NCI-H510A treated with DMSO at 0.1 percent for 48 hours (cell line): ENCODE measurements around the gene TMEM120B.
"Not testable (repeated sequence)": the region's sequence is repeated elsewhere in the genome, so short reads cannot be mapped to it uniquely, and the experiment has no call there.

Experiments
- DNase-seq: peaks from one replicate; lab custom pipeline; 2025; lab: John Stamatoyannopoulos, UW

Gene TMEM120B

DNA sequence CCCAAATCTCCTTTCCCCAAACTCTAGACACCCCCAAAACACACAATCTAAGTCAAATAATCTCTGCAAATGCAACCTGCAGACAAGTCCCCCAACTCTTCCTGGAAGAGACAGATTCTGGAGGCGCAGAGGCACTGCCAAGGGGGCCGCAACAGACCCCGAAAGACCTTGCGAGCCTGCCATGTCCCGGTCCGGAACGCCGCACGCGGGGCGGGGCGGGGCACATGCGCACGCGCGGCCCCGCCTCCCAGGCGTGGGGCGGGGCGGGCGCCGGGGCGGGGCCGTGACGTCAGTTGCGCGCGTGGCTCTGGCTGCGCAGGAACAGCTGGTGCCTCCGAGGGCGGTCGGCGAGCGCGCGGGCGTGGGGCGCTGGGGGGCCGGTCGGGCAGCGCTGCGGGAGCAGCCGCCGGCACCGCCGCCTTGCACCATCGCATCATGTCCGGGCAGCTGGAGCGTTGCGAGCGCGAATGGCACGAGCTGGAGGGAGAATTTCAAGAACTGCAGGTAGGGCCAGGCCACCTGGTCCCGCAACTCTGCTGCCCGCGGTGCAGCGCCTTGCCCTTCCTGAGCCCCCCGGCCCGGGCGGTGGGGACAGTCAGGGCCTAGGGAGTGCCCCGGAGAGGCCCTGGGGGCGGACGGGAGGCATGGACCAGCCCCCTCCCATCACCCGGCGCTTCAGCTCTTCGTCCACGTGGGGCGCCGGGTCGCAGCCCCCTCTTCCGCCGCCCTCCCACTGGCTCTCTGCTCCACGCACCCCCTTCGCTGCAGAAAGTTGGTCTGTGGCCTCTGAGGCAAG is at the start of gene TMEM120B:
TSS of gene TMEM120B (plus strand) at position 292 of the 796 bp plus-strand sequence. CDS start at position 436, 144 bp downstream.
- peak; percentile 69 for DNase-seq

DNA sequence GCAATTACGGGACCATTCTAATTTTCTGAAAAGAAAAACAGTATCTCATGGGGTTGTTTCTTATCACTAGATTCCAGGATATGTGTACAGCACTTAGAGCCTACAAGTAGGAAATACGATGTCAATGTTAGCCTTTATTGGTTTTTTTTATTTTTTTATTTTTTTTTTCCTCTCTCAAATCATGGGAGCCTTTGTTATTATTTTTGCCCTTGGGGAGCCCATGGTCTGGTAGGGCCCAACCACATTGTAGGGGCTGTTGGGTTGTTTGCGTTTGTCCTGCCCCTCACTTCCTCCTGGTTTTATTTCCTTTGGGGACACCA is 49.0 kb upstream of the TMEM120B start:
- DNase-seq: no peak

DNA sequence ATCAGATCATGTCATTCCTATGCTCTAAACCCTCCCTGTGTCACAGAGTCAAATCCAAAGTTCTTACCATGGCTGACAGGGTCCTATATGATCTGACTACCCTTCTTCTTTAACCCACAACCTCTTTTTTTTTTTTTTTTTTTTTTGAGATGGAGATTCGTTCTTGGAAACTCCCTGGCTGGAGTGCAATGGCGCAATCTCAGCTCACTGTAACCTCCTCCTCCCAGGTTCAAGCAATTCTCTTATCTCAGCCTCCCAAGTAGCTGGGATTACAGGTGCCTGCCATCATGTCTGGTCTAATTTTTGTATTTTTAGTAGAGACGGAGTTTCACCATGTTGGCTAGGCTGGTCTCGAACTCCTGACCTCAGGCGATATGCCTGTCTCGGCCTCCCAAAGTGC is 45.7 kb upstream of the TMEM120B start:
- DNase-seq: not testable (repeated sequence)

DNA sequence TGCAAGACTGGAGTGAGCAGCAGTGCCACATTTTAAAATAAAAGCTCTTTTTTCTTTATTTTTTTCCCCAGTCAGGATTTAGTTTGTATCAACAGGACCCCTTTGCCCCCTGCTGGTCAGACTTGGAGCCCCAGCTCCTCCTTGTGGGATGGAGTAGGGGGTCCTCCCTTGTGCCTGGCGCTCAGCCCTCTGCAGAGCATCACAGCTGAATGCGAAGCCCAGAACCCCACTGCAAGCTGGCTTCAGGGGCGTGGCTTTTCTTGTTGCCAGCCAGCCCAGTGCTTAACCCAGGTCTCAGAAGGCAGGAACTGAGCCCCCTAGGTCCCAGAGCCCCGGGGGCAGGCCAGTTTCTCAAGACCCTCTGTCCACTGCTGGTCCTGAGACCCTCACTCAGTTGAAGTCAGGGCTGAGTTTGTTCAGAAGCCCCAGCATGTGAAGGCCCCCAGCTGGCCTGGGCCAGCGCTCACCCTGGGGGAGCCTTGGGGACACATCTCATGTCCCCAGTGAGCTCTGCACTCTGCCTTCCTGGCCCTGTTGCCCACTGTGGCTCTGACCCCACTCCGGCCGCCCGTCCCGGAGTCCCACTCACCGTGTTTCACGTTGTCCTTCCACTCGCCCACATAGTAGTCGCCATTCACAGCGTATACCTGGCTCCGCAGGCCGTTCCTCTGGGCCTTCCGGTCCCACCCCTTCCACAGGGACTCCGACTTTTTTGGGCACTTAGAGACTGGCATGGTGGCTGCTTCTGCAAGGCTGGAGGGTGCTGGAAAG is 43.6 kb upstream of the TMEM120B start:
- DNase-seq: no peak

DNA sequence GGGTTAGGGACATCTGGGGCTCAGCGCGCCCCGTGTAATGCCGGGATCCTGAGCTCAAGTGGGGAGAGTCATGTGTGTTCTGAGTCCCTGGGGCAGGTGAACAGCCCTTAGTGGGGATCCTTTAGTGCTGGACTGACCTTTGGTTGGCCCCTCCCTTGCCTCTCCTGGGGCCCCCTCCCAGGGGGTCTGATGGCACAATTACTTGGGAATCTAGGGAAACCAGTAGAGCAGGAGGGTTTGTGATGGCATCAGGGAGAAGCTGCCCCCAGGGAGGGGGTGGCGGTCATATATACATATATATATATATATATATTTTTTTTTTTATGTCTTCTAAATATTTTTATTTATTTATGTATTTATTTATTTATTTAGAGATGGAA is 43.0 kb upstream of the TMEM120B start, which contains the start of gene MORN3:
TSS of gene MORN3 (minus strand) at position 134 of the 380 bp plus-strand sequence. CDS start 171 bp downstream, outside the sequence.
- DNase-seq: no peak

DNA sequence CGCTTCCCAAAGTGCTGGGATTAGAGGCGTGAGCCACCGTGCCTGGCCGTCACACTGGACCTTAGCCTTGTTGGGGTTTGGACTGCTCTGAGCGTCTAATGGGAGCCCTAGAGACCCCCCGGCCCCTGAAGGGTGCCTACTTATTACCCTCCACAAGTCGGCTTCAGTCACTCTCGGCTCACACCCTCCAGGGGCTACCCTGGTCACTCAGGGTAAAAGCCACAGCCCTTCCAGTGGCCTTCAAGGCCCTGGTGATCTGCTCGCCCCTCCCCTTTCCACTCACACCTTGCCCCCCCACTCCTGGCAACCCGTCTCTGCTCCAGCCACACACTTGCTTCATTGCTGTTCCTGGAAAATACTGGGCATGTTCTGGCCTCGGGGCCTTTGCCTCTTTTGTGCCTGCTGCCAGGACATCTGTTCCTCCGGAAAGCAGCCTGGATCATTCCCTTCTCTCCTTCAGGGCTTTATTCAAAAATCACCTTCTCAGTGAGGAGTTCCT is 39.5 kb upstream of the TMEM120B start:
- DNase-seq: peak; percentile 25

DNA sequence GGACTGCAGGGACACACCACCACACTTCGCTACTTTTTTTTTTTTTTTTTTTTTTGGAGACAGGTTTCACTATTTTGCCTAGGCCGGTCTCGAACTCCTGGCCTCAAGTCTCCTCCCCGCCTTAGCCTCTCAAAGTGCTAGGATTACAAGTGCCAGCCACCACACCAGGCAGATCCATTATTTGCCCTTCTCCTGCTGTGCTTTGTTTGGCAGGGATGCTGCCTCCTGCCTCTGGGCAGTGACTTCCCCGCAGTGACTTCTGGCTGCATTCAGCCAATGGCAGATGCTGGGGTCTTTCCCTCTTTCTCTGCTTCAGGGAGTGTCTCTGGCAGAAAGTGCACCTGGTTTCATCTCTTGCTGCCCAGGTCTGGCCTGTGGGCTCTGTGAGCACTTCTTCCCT is 36.4 kb upstream of the TMEM120B start:
- DNase-seq: no peak

DNA sequence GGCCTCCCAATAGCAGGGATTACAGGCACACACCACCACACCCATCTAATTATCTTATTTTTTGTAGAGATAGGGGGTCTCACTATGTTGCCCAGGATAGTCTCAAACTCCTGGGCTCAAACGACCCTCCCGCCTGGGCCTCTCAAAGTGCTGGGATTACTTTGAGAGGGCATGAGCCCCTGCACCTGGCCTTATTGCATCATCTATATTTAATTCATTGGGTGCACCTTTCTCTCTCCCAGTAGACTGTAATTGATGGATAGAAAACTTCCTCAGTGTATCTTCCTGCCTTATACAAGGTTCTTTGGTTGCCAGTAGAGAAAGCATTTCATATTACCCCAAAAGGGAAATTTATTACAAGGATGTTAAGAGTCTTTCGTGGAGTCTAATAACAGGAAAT is 34.2 kb upstream of the TMEM120B start:
- peak; percentile 76 for DNase-seq

DNA sequence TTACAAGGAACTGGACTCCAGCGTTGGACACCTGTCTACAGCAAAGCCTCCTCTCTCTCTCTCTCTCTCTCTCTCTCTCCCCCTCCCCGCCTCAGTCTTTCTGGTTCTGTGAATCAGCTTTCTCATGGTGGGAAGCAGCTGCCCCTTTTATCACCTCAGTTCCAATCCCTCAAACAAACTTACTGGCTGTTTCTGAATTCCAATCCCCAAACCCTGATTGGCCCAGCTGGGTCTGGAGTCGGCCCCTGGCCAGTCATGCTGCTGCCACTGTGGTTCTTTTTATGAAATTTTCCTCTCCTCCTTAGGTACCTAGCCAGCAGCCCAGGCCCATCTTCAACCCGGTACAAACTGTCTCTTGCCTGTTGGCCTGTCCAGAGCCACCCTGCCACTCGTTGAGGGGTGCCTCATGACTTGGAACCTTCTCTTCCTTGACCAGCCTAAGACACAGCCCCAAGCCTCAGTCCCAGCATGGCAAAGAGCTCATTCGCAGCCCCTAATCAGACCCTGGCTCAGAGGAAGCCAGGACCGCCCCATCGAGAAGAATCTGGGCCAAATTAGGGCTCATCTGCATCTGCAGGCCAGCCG is 33.7 kb upstream of the TMEM120B start:
- peak; percentile 76 for DNase-seq

DNA sequence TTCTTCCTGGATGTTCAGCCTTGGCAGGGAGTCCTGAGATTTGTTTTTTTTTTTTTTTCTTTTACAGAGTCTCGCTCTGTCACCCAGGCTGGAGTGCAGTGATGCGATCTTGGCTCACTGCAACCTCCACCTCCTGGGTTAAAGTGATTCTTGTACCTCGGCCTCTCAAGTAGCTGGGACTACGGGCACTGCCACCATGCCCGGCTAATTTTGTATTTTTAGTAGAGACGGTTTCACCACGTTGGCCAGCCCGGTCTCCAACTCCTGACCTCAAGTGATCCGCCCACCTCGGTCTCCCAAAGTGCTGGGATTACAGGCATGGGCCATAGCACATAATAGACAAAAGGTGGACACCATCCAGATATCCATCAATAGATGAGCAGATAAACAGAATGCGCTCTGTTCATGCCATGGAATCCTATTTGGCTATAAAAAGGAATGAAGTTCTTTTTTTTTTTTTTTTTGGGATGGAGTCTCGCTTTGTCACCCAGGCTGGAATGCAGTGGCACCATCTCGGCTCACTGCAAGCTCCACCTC is 32.8 kb upstream of the TMEM120B start:
- not testable (repeated sequence) for DNase-seq

DNA sequence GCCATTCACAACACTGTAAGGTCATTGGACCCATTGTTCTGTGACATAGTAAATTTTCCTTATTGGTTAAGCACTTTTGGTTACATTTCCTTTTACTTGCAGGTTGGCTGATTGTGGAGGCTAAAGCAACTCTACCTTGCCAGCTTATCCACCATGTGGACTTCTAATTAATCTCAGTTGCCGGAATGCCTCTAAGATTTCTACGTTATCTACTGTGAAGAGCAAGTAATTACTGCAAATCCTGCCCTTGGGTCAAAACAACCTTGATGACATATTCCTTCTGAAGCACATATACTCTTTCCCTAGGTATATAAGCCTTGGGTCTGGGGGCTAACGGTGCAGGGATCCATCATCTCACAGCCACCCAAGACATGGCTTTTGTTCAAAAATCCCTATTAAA is 23.6 kb upstream of the TMEM120B start:
- DNase-seq: no peak

DNA sequence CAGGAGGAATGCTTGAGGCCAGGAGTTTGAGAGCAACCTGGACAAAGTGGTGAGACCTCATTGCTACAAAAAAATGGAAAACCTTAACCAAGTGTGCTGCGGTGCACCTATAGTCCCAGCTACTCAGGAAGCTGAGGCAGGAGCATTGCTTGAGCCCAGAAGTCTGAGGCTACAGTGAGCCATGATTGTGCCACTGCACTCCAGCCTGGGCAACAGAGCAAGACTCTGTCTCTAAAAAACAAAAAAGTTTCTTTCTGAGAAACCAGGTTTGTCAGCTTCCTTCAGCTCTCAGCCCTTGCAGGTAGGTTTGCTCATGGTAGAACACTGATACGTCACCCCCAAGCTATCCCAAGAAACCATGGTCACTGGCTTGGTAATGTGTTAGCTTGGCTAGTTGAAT is 23.1 kb upstream of the TMEM120B start:
- DNase-seq: no peak

DNA sequence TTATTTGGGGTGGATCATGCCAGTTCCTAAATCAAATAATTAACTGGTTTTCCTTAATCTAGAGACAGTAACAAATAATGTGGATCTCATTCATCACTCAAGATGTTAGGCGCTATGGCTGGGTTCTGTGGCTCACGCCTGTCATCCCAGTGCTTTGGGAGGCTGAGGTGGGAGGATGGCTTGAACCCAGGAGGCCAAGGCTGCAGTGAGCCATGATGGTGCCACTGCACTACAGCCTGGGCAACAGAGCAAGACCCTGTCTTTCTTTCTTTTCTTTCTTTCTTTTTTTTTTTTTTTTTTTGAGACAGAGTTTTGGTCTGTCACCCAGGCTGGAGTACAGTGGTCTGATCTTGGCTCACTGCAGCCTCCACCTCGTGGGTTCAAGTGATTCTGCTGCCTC is 19.8 kb upstream of the TMEM120B start:
- not testable (repeated sequence) for DNase-seq

DNA sequence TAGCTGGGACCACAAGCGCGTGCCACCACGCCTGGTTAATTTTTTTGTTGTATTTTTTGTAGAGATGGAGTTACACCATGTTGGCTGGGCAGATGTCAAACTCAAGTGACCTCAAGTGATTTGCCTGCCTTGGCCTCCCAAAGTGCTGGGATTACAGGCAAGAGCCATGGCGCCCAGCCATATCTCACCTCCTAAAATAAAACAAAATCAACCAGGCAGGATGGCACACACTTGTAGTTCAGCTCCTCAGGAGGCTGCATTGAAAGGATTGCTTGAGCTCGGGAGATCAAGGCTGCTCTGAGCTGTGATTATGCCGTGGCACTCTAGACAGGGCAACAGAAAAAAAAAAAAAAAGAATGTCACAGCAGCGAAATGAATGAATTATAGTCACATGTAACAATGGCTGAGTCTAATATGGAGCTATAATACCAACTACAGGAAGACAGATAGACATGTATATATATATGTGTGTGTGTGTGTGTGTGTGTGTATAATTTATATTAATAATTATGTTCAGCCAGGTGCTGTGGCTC is 19.3 kb upstream of the TMEM120B start:
- no peak for DNase-seq

DNA sequence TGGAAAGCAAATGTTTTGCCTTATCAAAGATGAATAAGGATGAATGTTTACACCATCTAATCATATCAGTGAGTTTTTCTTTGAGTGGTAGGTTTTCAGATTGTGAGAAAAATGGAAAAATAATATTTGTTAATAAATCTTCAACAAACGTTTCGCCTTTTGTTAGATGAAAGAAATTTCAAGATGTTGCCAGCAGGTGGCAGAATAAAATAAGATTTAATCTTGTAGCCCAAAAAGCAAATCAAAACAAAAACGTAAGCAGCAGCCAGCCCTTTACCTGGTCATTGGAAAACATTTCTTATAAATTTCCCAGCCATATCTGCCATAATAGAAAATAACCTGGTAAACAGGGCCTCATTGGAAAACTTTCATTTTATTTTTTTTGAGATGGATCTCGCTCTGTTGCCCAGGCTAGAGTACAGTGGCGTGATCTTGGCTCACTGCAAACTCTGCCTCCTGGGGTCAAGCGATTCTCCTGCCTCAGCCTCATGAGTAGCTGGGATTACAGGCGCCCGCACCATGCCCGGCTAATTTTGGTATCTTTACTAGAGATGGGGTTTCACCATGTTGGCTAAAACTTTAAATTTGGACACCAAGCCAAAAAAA is 15.4 kb upstream of the TMEM120B start:
- DNase-seq: peak; percentile 81

DNA sequence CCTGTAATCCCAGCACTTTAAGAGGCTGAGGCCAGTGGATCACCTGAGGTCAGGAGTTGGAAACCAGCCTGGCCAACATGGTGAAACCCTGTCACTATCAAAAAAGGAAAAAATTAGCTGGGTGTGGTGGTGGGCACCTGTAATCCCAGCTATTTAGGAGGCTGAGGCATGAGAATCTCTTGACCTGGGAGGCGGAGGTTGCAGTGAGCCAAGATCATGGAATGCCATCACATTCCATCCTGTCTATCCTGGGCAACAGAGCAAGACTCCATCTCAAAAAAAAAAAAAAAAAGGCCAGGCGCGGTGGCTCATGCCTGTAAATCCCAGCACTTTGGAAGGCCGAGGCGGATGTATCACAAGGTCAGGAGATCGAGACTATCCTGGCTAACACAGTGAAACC is 14.7 kb upstream of the TMEM120B start:
- not testable (repeated sequence) for DNase-seq

DNA sequence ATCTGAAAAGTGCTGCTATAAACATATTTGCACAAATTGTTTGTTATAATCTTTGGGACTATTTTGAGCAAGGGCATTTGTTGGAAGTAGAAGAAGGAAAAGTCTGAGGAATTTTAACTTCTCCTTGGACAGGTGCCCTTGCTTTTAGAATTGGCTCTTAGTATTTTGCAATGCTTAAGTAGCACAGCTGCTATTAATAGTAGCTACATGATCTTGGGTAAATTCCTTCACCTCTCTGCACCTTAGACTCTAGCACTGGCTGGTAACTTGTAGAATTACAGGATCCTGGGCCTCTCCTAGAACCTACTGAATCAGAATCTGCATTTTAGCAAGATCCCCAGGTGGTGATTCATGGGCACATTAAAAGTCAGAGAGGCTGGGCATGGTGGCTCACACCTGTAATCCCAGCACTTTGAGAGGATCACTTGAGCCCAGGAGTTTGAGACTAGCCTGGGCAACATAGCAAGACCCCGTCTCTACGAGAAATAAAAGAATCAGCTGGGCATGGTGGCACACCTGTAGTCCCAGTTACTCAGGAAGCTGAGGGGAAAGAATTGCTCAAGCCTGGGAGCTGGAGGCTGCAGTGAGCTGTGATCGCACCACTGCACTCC is 10.8 kb upstream of the TMEM120B start:
- DNase-seq: no peak

DNA sequence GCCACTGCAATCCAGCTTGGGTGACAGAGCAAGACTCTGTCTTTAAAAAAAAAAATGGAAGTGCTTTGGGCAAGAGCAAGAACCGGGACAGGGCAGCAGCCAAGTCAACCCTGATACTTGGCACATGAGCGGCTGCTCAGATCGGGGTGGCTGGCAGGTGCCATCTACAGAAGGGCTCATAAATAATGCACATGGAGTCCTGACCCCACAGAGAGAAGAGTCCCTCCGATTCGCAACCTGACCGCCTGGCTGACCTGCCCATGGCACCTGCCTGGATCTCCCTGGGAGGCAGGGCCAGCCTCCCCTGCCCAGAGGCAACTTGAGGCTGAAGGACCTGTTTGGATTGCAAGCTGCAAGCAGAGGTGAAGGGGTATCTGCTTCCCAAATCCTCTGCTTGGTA is 9.6 kb upstream of the TMEM120B start:
- no peak for DNase-seq

DNA sequence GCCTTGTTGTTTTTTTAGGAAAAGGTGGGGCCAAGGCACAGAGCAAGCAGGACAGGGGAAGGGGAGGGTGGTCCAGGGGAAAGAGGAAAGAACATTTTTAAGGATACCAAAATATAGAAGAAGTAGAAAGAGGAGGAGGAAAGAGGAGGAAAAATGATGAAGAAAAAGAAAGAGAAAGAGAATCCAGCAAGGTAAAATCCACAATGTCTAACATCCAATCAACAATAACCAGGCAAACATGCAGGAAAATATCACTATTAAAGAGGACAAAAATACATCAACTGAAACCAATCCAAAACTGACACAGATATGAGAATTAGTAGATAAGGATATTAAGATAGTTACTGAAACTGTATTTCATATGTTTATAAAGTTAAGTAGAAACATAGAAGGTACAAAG is 7.0 kb upstream of the TMEM120B start:
- DNase-seq: no peak

DNA sequence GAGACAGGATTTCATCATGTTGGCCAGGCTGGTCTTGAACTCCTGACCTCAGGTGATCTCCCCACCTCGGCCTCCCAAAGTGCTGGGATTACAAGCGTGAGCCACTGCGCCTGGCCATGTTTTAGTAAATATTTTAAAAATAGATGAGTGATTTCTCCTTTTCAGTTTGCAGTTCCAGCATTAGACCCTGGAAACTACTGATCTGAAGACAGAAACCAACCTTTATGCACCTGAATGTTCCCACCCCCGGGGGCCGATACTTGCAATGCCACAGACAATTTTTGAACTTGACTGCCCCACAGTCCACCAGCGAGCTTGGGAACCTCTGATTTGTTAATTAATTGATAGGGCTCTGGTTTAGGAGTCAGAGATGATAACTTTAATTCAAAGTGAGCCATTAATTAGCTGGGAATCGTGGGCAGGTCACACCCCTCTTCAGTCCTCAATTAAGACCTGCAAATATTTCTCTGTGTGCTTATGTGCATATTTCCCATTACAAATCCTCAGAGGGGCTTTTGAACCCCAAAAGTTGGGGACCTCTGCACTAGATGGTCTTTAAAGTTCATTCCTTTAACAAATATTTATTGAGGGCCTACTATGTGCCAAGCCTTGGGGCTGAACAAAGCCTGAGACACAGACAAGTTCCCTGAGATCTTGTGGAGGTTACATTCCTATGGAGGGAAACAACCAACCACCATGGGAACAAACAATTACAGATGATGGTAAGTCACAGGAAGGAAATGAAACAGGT is 4.1 kb upstream of the TMEM120B start:
- DNase-seq: no peak

DNA sequence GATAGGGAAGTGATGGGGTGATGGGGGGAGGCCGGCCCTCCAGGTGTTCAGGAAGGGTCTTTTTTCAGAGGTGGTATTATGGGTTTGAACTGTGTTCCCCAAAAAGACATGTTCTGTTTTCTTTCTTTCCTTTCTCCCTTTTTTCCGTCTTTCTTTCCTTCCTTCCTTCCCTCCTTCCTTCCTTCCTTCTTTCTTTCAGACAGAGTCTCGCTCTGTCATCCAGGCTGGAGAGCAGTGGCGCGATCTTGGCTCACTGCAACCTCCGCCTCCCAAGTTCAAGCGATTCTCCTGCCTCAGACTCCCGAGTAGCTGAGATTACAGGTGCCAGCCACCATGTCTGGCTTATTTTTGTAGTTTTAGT is 3.5 kb upstream of the TMEM120B start:
- not testable (repeated sequence) for DNase-seq
